Anterior cingulate cortex (tissue), 58 donors: ENCODE results near the gene GNG2.

Experiments
- DNase-seq, 58 donors: peaks; one replicate each; lab custom pipeline; 2025; lab: John Stamatoyannopoulos, UW

The GNG2 gene

DNA sequence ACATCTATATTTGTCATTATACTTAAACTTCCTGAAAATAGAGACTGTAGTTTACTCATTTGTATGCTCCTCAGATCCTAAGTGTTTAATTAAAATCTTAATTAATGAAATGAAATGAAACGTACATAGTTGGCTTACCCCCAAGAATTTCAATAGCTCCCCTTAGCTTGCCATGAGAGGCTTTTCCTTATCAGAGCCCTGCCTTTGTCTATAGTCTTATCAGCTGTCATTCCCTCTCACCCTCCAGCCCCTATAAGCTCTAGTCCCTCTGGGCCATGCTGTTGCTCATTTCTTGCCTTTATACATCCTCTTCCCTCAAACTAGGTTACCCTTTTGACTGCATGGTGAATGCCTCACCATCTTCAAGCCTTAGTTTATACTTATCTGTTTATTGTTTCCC lies 127.8 kb downstream of the GNG2 start:
- no peak for DNase-seq

DNA sequence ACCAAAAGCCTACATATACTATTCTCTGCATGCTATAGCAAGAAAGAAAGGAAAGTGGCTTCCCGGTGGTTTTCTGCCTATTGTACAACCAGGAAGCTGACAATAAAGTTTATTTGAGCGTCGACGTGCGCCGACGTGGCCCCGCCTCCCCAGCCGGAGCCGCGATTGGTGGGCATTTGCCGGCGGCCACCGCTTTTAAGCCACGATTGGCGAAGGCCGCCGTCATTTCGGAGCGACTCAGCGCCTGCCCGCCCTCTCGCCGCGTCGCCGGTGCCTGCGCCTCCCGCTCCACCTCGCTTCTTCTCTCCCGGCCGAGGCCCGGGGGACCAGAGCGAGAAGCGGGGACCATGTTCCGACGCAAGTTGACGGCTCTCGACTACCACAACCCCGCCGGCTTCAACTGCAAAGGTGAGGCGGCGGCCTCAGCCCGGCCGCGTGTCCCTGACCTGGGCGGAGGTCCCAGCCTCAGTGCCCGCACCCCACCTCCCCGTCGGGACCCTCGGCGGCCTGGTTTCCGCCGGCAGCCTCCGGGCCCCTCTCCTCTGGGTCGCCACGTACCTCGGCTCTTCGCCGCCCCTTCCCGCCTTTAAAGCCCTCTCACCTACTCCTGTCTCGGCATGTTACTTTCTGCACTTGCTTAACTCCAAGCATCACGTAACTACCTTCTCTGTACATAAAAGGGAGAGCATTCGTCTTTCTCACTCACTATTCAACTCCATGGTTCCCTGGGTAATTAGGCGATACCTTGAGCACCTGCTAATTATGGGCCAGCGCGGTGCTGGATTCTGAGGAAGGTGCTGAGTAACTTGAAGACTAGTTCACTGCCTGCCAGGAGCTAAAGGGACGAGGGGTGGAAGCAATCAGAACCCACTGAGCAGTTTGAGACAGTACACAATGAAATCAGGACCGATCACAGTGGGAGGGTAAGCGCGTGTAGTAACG lies 129.2 kb downstream of the GNG2 start, which contains the start of gene RTRAF:
Gene RTRAF (plus strand): TSS at position 254 of the 942 bp plus-strand sequence. CDS start 94 bp downstream, at position 348.
- DNase-seq = peak; percentile 30 to 96 (median 89)

DNA sequence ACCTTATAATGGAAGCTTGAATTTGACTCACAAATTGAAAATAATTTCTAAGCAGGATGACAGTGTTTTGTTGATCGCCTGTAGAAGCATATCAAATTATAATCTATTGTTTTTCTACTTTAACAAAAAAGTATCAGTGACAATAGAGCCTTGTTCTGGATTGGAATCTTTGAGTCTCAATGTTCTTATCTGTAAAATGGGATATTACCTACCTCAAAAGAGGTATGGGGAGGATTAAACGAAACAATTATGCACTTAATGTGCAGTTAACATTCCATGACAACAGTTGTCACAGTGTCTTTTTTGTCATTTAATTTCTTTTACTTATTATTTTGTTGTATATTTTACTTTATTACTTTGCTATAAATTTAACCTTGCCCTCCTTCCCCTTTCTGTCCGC lies 130.1 kb downstream of the GNG2 start:
- DNase-seq = no peak

DNA sequence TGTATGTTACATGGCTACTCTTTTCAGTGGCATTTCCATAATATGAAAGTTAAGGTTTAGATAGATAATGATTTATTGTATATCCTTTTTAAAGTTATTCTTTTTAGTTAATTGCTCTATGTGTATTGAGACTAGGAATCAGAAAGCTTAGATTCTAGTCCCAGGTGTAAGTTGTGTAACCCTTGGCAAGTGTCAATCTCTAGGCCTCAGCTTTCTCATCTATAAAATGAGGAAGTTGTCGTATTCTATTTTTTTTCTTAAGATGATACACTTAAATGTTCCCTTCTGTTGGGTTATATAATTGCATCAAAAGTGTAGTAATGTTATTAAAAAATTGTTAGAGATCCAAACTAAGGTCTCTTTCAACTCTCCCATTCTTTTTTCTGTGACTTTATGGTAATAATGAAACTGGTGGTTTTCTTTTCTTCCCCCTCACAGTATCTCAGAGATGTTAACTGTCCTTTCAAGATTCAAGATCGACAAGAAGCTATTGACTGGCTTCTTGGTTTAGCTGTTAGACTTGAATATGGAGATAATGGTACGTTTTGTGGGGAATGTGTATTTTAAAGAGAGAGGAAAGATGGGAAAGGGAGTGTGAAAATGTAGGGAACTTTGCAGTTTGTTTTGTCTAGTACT lies 133.0 kb downstream of the GNG2 start:
- DNase-seq = no peak

DNA sequence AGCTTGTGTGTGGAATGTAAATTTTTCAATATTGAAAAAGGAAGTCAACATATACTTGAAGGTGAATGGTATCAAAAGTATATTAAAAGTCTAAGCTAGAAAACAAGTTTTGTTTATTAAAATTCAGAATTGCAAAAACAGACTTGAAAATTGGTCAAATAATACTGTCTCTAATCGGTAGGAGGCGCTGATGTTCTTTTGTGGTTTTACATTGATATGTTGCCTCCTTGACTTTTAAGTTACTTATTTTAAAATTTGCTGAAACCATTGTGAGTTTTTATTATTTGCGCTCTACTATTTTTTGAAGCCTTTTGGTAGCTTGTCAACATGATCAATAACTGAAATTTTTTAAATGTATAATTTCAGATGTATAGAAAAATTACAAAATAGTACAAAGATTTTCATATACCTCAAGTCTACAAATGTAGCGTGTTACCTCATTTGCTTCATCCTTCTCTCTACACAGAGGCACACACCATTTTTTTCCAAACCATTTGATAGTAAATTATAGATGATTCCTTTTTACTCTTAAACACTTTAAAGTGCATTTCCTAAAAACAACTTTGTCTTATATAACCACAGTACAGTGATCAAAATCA lies 135.8 kb downstream of the GNG2 start:
- no peak for DNase-seq

DNA sequence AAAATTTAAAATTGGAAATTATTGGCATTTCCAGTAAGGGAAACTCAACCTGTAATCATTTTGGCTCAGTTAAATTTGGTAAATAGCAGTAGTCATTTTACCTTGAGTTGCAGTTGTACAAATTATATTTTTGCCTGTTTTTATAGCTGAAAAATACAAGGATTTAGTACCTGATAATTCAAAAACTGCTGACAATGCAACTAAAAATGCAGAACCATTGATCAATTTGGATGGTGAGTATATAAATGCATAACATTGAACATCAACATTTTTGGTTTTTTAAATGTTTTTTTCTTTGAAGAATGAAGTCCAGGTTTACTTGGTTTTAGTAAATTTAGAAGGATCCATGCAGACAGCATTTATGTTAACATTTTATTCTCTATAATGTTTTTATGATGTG lies 137.9 kb downstream of the GNG2 start:
- DNase-seq = no peak

DNA sequence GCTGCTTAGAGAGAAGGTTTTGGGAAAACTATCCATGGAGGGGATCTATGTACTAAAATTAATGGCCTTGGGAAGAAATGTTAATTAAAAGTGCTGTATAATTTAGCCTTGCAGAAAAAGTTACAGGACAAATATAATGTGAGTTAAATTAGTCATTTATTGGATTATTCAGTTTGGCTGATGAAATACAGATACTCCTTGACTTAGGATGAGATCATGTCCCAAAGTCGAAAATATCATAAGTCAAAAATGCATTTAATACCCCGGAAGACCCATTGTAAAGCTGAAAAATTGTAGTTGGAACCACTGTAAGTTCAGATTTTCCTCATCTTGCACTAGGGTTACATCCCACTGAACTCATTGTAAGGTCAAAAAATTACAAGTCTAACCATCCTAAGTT lies 138.7 kb downstream of the GNG2 start:
- DNase-seq = no peak

DNA sequence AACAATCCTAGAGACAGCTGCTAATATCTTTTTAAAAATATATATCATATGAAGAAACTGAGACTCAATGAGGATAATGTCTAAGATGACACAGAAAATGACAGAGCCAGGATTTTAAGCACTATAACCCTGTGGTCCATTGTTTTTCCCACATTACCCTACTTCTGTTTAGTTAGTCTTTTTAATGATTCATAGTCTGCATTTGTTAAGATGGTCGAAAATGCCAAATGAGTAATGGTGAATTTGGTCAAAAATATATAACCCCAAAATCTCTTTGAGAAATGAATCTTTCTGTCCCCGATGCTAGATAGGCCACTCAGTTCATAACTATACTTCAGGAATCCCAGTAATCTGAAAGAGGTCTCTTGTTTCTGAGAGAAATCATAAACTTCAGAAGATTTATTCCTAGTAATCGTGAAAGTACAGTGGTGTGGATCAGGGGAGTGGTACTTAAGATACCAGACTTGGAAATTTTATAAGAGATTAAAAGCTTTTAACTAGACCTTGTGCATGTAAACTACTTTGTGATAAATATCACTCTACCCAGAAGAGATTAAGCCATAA lies 139.7 kb downstream of the GNG2 start:
- DNase-seq = no peak

DNA sequence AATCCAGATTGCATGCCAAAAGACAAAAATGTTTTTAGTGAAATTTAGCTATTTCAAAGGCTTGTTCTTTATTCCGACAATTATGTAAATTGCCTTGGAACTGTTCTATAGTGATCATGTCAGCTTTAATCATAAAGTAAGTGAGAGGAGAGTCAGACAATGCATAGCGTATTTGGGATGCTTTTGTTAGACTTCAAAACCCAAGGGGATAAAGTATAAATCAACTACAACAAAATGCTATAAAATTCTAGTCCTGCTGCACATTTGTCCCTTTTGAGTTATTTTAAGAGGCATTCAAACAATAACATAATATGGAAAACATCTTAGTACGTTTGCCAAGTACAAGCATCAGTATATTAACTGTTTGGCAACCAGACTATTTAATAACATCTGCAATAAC lies 140.3 kb downstream of the GNG2 start:
- DNase-seq = no peak

DNA sequence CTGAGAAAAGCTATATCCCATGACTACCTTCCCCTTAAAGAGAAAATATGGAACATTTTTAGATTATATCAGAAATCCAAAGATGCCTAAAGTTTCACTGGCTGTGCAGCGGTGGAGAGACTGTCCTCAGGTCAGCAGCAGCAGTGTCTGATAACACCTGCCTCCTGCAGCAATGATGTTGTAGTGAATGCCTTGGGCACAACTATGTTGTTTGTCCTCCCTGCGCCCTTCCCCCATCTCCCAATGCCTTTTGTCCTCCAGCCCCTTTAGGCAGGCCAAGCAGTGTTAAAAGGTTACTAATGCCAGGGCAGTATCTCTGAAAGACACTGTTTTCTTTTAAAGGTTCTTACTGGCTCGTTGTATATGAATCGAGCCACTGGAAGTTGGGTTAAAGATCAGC lies 142.1 kb downstream of the GNG2 start:
- no peak for DNase-seq

DNA sequence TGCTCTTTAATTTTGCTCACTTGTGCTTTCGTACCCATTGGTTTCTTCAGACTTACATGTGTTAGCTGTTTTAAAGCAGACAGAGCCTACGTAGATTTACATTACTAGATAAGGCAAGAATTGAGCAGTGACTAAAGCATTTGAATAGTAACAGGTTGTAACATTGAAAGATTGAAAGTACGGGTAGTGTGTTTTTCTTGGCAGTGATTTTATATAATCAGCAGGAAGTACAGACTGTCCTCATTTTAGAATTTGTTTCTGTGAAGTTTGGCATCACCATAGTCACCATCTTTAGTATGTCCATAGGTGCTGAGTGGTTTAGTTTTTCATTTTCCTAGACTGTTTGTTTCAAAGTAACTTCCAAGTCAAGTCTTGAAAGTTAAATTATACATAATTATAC lies 142.9 kb downstream of the GNG2 start:
- no peak for DNase-seq

DNA sequence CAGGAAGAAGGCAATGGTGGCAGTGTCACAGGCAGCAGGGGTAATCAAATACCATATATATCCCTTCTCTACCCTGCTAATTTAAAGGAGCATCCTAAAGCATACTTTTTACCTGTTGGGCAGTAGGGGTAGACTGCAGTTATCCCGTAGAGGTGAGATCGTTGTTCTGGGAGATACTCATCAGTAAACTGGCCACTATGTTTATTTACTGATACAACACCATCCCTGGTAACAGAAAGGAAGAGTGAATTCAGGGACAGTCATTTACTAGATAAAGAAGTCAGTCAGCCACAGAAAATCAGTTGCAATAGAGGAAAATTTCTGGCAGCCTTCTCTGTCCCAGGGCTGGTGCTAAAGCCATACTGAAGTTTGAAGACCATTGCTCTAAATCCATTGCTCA lies 145.2 kb downstream of the GNG2 start:
- no peak for DNase-seq

DNA sequence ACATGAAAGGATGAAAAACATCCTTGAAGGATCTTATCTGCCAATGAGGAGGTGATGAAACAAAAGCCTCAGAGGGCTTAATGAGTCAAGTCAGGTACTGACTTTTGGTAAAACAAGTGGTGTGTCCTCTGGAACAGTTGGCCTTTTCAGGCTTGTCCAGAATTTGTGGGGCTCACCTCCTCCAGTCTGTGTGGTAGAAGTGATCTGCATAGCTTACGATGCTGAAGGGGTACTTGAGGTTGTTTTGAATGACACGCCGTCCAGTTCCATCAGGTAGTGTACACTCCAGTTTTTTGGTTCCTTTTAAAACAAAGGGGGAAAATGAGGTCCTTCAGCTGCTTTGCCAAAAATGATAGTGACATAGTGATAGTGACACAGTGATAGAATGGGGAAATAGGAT lies 145.9 kb downstream of the GNG2 start:
- no peak for DNase-seq

DNA sequence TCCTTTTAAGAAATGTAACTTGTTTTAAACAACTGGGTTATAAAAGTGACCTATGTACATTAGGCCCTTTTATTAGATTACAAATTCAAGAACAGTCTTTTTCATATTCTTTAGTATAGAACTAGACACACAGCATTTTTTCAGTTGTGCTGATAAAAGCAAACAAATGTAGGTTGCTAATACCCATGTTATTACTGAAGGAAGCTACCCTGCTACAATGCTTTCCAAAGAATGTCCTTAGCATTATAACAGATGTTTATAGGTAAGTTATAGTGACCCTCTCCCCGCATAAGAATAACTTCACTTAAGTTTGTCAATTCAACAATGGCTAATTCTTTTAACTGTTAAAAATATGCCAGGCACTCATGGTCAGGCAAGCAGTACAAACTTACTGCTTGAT lies 146.8 kb downstream of the GNG2 start:
- no peak for DNase-seq

DNA sequence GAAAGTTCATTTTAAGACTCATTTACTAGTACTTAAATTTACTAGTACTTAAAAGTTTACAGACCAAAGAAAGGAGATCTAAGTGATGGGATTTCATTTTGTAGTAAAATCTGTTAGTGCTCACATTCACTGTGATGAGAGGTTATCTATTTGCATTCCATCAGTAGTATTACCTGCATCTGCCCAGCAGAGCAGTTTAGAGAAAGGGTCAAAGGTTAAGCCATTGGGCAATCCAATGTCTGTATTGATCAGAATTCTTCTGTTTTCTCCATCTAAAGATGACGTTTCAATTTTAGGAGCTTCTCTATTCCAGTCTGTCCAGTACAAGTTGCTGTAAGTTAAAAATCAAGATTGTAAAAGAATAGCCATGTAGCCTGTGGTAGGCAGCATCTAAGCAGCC lies 147.2 kb downstream of the GNG2 start:
- DNase-seq = no peak

DNA sequence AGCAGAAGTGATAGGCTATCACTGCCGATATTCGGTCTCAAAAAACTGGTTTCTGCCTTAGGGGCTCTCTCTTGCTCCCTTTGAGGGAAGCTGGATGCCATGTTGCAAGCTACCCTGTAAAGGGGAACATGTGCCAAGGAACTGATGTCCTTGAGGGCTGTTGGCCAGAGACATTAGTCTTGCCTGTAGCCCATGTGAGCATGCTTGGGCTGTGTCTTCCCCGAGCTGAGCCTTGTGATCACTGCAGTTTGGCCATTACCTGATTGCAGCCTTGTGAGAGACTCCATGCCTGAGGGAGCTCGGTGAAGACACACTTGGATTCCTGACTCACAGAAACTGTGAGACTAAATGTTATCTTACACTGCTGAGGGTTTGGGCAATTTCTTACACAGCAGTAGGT lies 147.7 kb downstream of the GNG2 start:
- DNase-seq = no peak

DNA sequence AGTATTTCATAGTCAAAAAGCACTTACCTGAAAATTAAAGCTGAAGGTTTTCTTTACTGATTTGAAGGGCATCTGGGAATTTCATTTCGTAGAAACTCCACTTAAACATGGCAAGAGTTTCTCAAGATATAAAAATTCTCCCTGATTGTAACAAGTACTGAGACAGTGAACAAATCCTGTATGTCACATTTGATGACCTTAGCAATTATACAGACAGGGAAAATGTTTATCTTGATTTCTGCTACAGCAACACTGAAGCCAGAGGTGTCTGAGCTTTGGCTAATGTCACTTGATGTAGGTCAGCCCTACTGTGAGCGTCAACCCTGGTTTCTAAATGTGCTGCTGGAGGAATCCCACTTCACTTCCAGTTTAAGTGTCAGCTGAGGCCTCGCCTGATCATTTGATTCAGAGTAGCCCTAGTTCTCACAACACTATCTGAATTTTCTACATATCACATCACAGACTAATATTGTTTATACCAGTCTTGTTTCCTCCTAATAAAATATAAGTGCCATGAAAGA lies 149.8 kb downstream of the GNG2 start:
- no peak for DNase-seq

DNA sequence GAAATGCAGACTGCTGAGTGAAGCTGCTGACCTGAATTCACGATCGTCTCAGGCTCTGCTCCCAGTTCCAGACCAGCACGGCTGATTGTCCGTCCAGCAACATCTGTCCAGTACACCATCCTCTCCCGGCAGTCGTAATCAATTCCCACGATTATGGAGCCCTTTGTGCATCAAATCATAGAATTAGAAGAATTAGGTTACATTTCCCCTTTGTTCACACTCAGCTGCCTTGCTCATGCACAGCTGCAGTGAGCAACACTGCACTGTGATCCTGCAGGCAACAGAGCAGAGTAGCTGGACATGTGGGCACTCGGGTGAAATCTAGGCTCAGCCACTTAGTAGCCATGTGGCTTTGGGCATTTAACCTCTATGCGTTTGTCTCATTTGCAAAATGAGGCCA lies 151.1 kb downstream of the GNG2 start:
- DNase-seq = peak in 17 of 58 donors; percentile 11 to 50 (median 23)

DNA sequence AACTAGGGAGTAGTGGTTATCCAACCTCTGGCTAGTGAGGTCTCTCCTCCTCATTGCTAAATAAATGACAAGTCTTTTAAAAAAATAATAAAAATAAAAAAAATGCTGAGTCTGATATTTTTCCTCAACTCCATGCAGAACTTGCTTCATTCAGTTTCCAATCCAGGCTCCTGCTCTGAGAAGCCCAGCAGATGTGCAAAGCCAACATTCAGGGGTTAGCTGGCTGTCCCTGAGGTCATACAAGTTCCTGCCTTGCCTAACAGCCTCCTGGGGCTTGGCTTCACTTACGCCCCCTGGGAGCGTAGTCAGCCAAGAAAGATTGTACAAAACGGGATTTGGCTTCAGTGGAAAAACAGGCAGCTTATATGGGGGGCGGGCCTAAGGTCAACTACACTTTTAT lies 152.2 kb downstream of the GNG2 start:
- DNase-seq = no peak

DNA sequence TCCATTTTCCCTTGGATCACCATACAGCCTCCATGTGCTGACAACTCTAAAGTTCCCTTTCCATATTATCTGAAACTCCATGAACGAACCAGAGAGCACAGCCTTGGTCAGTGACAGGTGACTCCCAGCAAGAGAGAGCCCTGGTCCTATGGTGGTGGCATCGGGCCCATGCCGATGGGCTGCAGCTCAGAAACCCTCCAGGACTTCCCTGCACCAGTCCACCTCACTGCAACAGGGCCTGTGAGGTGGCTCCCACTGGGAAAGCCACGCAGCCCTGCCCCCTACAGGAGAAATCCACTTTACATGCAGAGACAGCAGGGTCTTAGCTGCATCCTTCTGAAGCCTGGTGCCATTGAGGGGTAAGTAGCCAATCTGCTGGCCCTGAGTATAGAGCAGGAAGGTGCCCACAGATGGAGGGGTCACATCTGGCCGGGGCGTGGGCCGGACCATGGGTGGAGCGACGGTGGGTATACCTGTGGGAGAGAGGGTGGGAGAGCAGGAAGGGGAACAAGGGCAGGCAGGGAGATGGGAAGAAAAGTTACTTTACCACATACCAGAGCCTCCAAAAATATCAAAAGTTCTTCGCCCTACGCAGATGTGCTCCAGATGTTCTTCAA lies 153.7 kb downstream of the GNG2 start:
- peak in 3 of 58 donors; percentile 13 to 28 (median 22) for DNase-seq
